ENCODE data around the gene PLEK. TPM values are rescaled to one million over a fixed set of nuclear protein-coding genes. Genes with fewer than 3 reads are reported as not detected.
A peak's percentile ranks its signal among the peaks of the same experiment; 100 is the strongest.

The PLEK gene, protein sequence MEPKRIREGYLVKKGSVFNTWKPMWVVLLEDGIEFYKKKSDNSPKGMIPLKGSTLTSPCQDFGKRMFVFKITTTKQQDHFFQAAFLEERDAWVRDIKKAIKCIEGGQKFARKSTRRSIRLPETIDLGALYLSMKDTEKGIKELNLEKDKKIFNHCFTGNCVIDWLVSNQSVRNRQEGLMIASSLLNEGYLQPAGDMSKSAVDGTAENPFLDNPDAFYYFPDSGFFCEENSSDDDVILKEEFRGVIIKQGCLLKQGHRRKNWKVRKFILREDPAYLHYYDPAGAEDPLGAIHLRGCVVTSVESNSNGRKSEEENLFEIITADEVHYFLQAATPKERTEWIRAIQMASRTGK
- 125 TPM for polyA plus RNA-seq (2013)

GRCh38 chr2:68365087-68365486, at the start of gene PLEK:
Gene PLEK (plus strand): TSS chr2:68365282. CDS start chr2:68365352, 70 bp downstream.
- ChIA-PET CTCF (interaction anchor here (1.0 to 1.9 kb wide), 5 partner anchors 13 to 79 kb away, joined by 3 to 12 read pairs (median 6); no protein-coding TSS in a partner anchor), POLR2A (interaction anchor here (1.4 kb wide), 2 partner anchors 21 to 77 kb away, joined by 4 read pairs; no protein-coding TSS in a partner anchor)
- DNase-seq: peak; percentile 82 to 95 (median 92)
- H3K4me1 ChIP-seq (ENCODE audit: control extremely low read depth in 1 of 4, control insufficient read depth in 4 of 4, insufficient read depth in 4 of 4, low read length in 3 of 4): peaks cover 40 to 74% (median 57%) of the 10 kb centered on the region in 4 experiments
- no peaks in the 10 kb centered on the region for H3K27me3 ChIP-seq (replicated peaks in 2 of 5; ENCODE audit: control insufficient read depth in 4 of 5, insufficient read depth in 5 of 5, low read length in 4 of 5)
- peaks cover 0 to 14% (median 3%) of the 10 kb centered on the region in 4 experiments for H3K36me3 ChIP-seq (ENCODE audit: control insufficient read depth in 4 of 4, insufficient read depth in 4 of 4, low read length in 3 of 4)
- H3K4me3 ChIP-seq (ENCODE audit: control insufficient read depth in 1 of 7, extremely low read depth in 1 of 7, insufficient read depth in 4 of 7, low read depth in 2 of 7, low read length in 6 of 7): peak within 1 kb of the TSS; percentile 60 to 97 (median 83)
- peak within 1 kb of the TSS; percentile 74 to 92 for H3K27ac ChIP-seq (ENCODE audit: insufficient read depth in 1 of 2, low read depth in 1 of 2, low read length in 2 of 2, poor library complexity in 1 of 2, severe bottlenecking in 2 of 2)
- WGBS (ENCODE audit: insufficient coverage): 0% methylated on average over 7 of the region's 7 CpGs
- H3K9me3 ChIP-seq (ENCODE audit: control extremely low read depth in 1 of 5, control insufficient read depth in 4 of 5, insufficient read depth in 2 of 5, low read depth in 1 of 5, low read length in 4 of 5): no peaks in the 10 kb centered on the region

DNA sequence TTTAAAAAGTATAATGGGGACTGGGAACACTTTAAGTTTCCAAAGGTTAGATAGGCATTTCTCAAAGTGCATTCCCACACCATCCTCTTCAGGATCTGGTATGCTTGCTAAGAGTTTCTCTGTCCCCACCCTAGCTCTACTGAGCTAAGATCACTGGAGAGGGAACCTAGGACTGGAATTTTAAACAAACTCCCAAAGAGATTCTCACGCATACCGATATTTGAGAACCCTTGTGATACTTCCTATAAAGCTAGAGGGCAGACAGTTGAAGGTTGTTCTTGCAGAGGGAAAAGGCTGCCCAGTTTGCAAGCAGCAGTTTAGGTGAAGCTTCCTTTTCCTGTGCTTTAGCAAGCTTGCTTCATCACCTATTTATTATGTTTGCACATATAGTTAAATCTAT, 49.0 kb upstream of the PLEK start:
- H3K4me3 ChIP-seq (ENCODE audit: control insufficient read depth in 1 of 7, extremely low read depth in 1 of 7, insufficient read depth in 4 of 7, low read depth in 2 of 7, low read length in 6 of 7): no peak overlapping the region
- WGBS (ENCODE audit: insufficient coverage): 80% methylated on average over 2 of the region's 2 CpGs
- CTCF ChIA-PET: interaction anchor here (1.0 to 1.5 kb wide), 4 partner anchors 13 to 41 kb away, joined by 3 to 7 read pairs (median 3); no protein-coding TSS in a partner anchor
- peaks cover 5 to 21% (median 17%) of the 10 kb centered on the region in 4 experiments for H3K4me1 ChIP-seq (ENCODE audit: control extremely low read depth in 1 of 4, control insufficient read depth in 4 of 4, insufficient read depth in 4 of 4, low read length in 3 of 4)
- H3K36me3 ChIP-seq (ENCODE audit: control insufficient read depth in 4 of 4, insufficient read depth in 4 of 4, low read length in 3 of 4): no peaks in the 10 kb centered on the region
- no peak overlapping the region for H3K27ac ChIP-seq (ENCODE audit: insufficient read depth in 1 of 2, low read depth in 1 of 2, low read length in 2 of 2, poor library complexity in 1 of 2, severe bottlenecking in 2 of 2)
- peaks cover 0 to 32% (median 3%) of the 10 kb centered on the region in 5 experiments for H3K27me3 ChIP-seq (replicated peaks in 2 of 5; ENCODE audit: control insufficient read depth in 4 of 5, insufficient read depth in 5 of 5, low read length in 4 of 5)
- DNase-seq: no peak
- H3K9me3 ChIP-seq (ENCODE audit: control extremely low read depth in 1 of 5, control insufficient read depth in 4 of 5, insufficient read depth in 2 of 5, low read depth in 1 of 5, low read length in 4 of 5): peaks cover 0 to 1% (median 0%) of the 10 kb centered on the region in 5 experiments
- POLR2A ChIA-PET: no interaction called here

GRCh38 chr2:68317971-68318913, 46.8 kb upstream of the PLEK start:
- CTCF ChIA-PET: interaction anchor here (2.3 kb wide), 1 partner anchor 14 kb away, joined by 10 read pairs; no protein-coding TSS in a partner anchor
- Histone ChIP-seq H3K36me3 (ENCODE audit: control insufficient read depth in 4 of 4, insufficient read depth in 4 of 4, low read length in 3 of 4) (no peaks in the 10 kb centered on the region), H3K4me1 (ENCODE audit: control extremely low read depth in 1 of 4, control insufficient read depth in 4 of 4, insufficient read depth in 4 of 4, low read length in 3 of 4) (peaks cover 5 to 21% (median 17%) of the 10 kb centered on the region in 4 experiments), H3K9me3 (ENCODE audit: control extremely low read depth in 1 of 5, control insufficient read depth in 4 of 5, insufficient read depth in 2 of 5, low read depth in 1 of 5, low read length in 4 of 5) (peaks cover 0 to 1% (median 0%) of the 10 kb centered on the region in 5 experiments), H3K27ac (ENCODE audit: insufficient read depth in 1 of 2, low read depth in 1 of 2, low read length in 2 of 2, poor library complexity in 1 of 2, severe bottlenecking in 2 of 2) (no peak overlapping the region), H3K27me3 (replicated peaks in 2 of 5; ENCODE audit: control insufficient read depth in 4 of 5, insufficient read depth in 5 of 5, low read length in 4 of 5) (peaks cover 0 to 36% (median 3%) of the 10 kb centered on the region in 5 experiments), H3K4me3 (ENCODE audit: control insufficient read depth in 1 of 7, extremely low read depth in 1 of 7, insufficient read depth in 4 of 7, low read depth in 2 of 7, low read length in 6 of 7) (peak overlapping the region in 5 of 7 experiments; percentile 63 to 82 (median 73))
- POLR2A ChIA-PET: interaction anchor here (2.2 kb wide), 1 partner anchor 34 kb away, joined by 6 read pairs; no protein-coding TSS in a partner anchor
- 87% methylated on average over 17 of the region's 27 CpGs for WGBS (ENCODE audit: insufficient coverage)
- DNase-seq: no peak

DNA sequence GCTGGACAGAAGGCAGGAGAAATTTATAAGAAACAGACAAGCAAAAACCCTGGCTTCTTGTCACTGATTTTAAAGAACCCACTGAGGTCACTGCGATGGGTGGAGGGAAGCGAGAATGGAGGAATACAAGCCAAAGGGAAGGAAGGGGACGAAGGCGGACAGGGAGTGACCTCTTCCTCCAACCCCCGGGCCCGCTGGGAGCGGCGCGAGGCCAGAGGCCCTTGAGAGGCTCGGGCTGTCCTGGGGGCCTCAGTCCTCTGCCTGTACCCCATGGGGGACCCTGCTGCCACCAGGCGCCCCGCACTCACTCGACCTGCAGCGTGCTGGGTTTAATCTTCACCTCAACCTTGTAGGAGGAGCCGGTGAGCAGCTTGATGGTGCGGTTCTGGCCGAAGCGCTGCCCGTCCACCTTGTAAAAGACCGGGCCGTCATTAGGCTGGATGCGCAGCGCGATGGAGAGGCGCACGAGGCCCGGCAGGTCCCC, 46.1 kb upstream of the PLEK start:
- H3K27me3 ChIP-seq (replicated peaks in 2 of 5; ENCODE audit: control insufficient read depth in 4 of 5, insufficient read depth in 5 of 5, low read length in 4 of 5): peaks cover 0 to 36% (median 3%) of the 10 kb centered on the region in 5 experiments
- ChIA-PET CTCF (interaction anchor here (0.9 to 2.3 kb wide), 5 partner anchors 8 to 134 kb away, joined by 3 to 10 read pairs (median 6); no protein-coding TSS in a partner anchor), POLR2A (interaction anchor here (2.2 kb wide), 1 partner anchor 33 kb away, joined by 6 read pairs; no protein-coding TSS in a partner anchor)
- 6% methylated on average over 23 of the region's 27 CpGs for WGBS (ENCODE audit: insufficient coverage)
- no peaks in the 10 kb centered on the region for H3K36me3 ChIP-seq (ENCODE audit: control insufficient read depth in 4 of 4, insufficient read depth in 4 of 4, low read length in 3 of 4)
- H3K27ac ChIP-seq (ENCODE audit: insufficient read depth in 1 of 2, low read depth in 1 of 2, low read length in 2 of 2, poor library complexity in 1 of 2, severe bottlenecking in 2 of 2): no peak overlapping the region
- peaks cover 5 to 21% (median 17%) of the 10 kb centered on the region in 4 experiments for H3K4me1 ChIP-seq (ENCODE audit: control extremely low read depth in 1 of 4, control insufficient read depth in 4 of 4, insufficient read depth in 4 of 4, low read length in 3 of 4)
- peaks cover 0 to 1% (median 0%) of the 10 kb centered on the region in 5 experiments for H3K9me3 ChIP-seq (ENCODE audit: control extremely low read depth in 1 of 5, control insufficient read depth in 4 of 5, insufficient read depth in 2 of 5, low read depth in 1 of 5, low read length in 4 of 5)
- peak in 1 of 3 donors; percentile 13 for DNase-seq
- peak overlapping the region; percentile 48 to 82 (median 72) for H3K4me3 ChIP-seq (ENCODE audit: control insufficient read depth in 1 of 7, extremely low read depth in 1 of 7, insufficient read depth in 4 of 7, low read depth in 2 of 7, low read length in 6 of 7)

DNA sequence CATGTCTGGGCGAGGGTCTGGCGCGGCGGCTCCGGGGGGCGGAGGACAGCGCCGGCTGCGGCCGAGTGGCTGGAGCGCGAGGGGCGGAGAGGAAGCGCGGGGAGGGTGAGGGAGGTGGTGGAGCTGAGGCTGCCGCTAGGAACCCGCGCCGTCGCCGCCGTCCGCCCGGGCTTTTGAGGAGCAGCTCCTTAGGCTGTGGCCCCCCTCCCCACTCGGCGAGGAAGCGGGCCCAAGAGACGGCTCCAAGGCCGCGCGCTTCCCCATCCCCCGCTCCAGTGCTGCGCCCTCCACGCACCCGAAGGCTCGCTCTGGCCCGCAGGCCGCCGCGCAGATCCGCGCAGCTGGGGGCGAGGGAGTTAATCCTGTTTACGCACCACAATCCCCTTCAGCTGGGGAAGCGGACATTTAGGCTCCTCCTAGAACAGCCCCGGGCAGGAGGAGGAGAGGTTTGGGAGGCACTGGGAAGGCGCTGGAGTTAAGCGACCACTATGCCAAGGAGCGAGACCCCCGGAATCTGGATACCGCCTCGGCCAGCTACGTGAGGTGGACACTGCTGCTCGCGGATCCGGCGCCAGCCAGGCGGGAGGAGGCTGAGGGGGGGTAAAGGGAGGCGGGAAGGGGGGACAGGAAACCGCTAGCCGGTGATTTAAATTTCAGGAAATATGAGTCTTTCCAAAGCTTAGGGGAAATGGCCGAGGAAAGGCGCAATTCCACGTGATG, 45.5 kb upstream of the PLEK start, which contains the start of gene CNRIP1:
CNRIP1 (minus strand) TSS at position 552 of the 720 bp plus-strand sequence; CDS start at position 3, 549 bp downstream.
- Histone ChIP-seq H3K4me3 (ENCODE audit: control insufficient read depth in 1 of 7, extremely low read depth in 1 of 7, insufficient read depth in 4 of 7, low read depth in 2 of 7, low read length in 6 of 7) (peak within 1 kb of the TSS; percentile 48 to 82 (median 72)), H3K27ac (ENCODE audit: insufficient read depth in 1 of 2, low read depth in 1 of 2, low read length in 2 of 2, poor library complexity in 1 of 2, severe bottlenecking in 2 of 2) (no peak within 1 kb of the TSS), H3K9me3 (ENCODE audit: control extremely low read depth in 1 of 5, control insufficient read depth in 4 of 5, insufficient read depth in 2 of 5, low read depth in 1 of 5, low read length in 4 of 5) (no peaks in the 10 kb centered on the region), H3K27me3 (replicated peaks in 2 of 5; ENCODE audit: control insufficient read depth in 4 of 5, insufficient read depth in 5 of 5, low read length in 4 of 5) (peaks cover 0 to 36% (median 3%) of the 10 kb centered on the region in 5 experiments), H3K4me1 (ENCODE audit: control extremely low read depth in 1 of 4, control insufficient read depth in 4 of 4, insufficient read depth in 4 of 4, low read length in 3 of 4) (peaks cover 5 to 21% (median 17%) of the 10 kb centered on the region in 4 experiments), H3K36me3 (ENCODE audit: control insufficient read depth in 4 of 4, insufficient read depth in 4 of 4, low read length in 3 of 4) (no peaks in the 10 kb centered on the region)
- POLR2A ChIA-PET: interaction anchor here (0.6 to 2.2 kb wide), 2 partner anchors 33 to 60 kb away, joined by 5 to 6 read pairs; no protein-coding TSS in a partner anchor
- under 1% methylated on average over 45 of the region's 64 CpGs for WGBS (ENCODE audit: insufficient coverage)
- peak in 2 of 3 donors; percentile 43 to 64 for DNase-seq
- CTCF ChIA-PET: interaction anchor here (0.7 to 2.3 kb wide), 8 partner anchors 9 to 413 kb away, joined by 3 to 10 read pairs (median 6); no protein-coding TSS in a partner anchor
